PC-9 (cell line): ENCODE measurements around the gene BRF1.

Experiments
- CTCF ChIP-seq: fragments of 200-600 bp; sonication (generic); conservative IDR thresholded peaks from 2 replicates; pipeline ENCODE4 v1.6.1; 2017; ENCODE audit warnings: mixed run types, antibody characterized with exemption, mild to moderate bottlenecking, moderate library complexity
- EZH2 ChIP-seq: fragments of 200-600 bp; sonication (generic); IDR thresholded peaks from 2 replicates; pipeline ENCODE4 v1.8.0; 2017; ENCODE audit warnings: antibody characterized with exemption, low read depth

- no peak for TF ChIP-seq CTCF
- TF ChIP-seq EZH2: no peak
Observed at GRCh38 chr14:105271224-105271890, 29.4 kb downstream of the BRF1 start.
